Loucy (cell line): Measurements from ENCODE around the gene ROBO2.

Experiments
- CTCF ChIP-seq: fragments of 200-600 bp; sonication (generic); conservative IDR thresholded peaks from 2 replicates; pipeline ENCODE4 v1.5.1; 2014; ENCODE audit warnings: mild to moderate bottlenecking, antibody characterized with exemption, low read length
- EZH2phosphoT487 ChIP-seq: fragments of 200-600 bp; IDR thresholded peaks from 2 replicates; pipeline ENCODE4 v1.6.1; 2018; ENCODE audit warnings: antibody characterized with exemption, mild to moderate bottlenecking, moderate library complexity, borderline replicate concordance

GRCh38 chr3:77342688-77343087 lies 302.8 kb downstream of the ROBO2 start:
- TF ChIP-seq CTCF (no peak), EZH2phosphoT487 (no peak)
